Measurements from ENCODE around the gene MRPL2.

MRPL2 gene

GRCh38 chr6:43032326-43032725 lies 26.9 kb downstream of the MRPL2 start:
- no peak overlapping the region for H3K4me3 ChIP-seq (ENCODE audit: low read length)
- TF ChIP-seq CTCF (conservative IDR thresholded peaks at IDR 0.05; ENCODE audit: low read depth, low read length), result no peak
- DNase-seq (ENCODE audit: low read depth), result no peak

- no peak for TF ChIP-seq CTCF (conservative IDR thresholded peaks at IDR 0.05; ENCODE audit: low read depth, low read length)
- no peak overlapping the region for H3K4me3 ChIP-seq (ENCODE audit: low read length)
- no peak for DNase-seq (ENCODE audit: low read depth)
Observed at GRCh38 chr6:43029120-43029519, 30.1 kb downstream of the MRPL2 start.

GRCh38 chr6:43026365-43026764 lies 32.9 kb downstream of the MRPL2 start:
- H3K4me3 ChIP-seq (ENCODE audit: low read length), result no peak overlapping the region
- no peak for DNase-seq (ENCODE audit: low read depth)
- TF ChIP-seq CTCF (conservative IDR thresholded peaks at IDR 0.05; ENCODE audit: low read depth, low read length), result no peak

- TF ChIP-seq CTCF (conservative IDR thresholded peaks at IDR 0.05; ENCODE audit: low read depth, low read length), result no peak
- no peak overlapping the region for H3K4me3 ChIP-seq (ENCODE audit: low read length)
Observed at GRCh38 chr6:43024436-43024835, 34.8 kb downstream of the MRPL2 start.

GRCh38 chr6:43021270-43022047 lies 37.8 kb downstream of the MRPL2 start, which contains the start of gene RRP36:
RRP36 (plus strand) TSS chr6:43021623; CDS start chr6:43021655, 32 bp downstream.
- no peak for DNase-seq (ENCODE audit: low read depth)
- no peak for TF ChIP-seq CTCF (conservative IDR thresholded peaks at IDR 0.05; ENCODE audit: low read depth, low read length)
- peak within 1 kb of the TSS; percentile 75 for H3K4me3 ChIP-seq (ENCODE audit: low read length)

More at GRCh38 chr6:43024436-43024835, 34.8 kb downstream of the MRPL2 start:
- no peak for DNase-seq (ENCODE audit: low read depth)

GRCh38 chr6:43020847-43021246 lies 38.4 kb downstream of the MRPL2 start:
- no peak for DNase-seq (ENCODE audit: low read depth)
- TF ChIP-seq CTCF (conservative IDR thresholded peaks at IDR 0.05; ENCODE audit: low read depth, low read length), result no peak
- H3K4me3 ChIP-seq (ENCODE audit: low read length), result peak overlapping the region; percentile 75
